Liver (tissue), 9 donors: Measurements from ENCODE around the gene PPP2CA. TPM values are rescaled to one million over a fixed set of nuclear protein-coding genes. Genes with fewer than 3 reads are reported as not detected.
"Not testable (repeated sequence)": the region's sequence is repeated elsewhere in the genome, so short reads cannot be mapped to it uniquely, and the experiment has no call there.

Experiments
- DNase-seq: peaks from one replicate; pipeline ENCODE4 v3.0.0-alpha.2; 2017; ENCODE audit warnings: low spot score
- H3K27ac ChIP-seq, 2 donors: one replicate each; pipeline ENCODE4 v1.7.0; 2013; ENCODE audit warnings: inconsistent platforms in 2 of 2, low read length in 2 of 2, control low read depth in 1 of 2, low read depth in 1 of 2, mild to moderate bottlenecking in 1 of 2
- H3K27me3 ChIP-seq, 4 donors: one replicate each; pipeline versions ENCODE4 v1.6.1 to v1.7.0; 2013; ENCODE audit warnings: low read length in 3 of 4, inconsistent platforms in 1 of 4, mild to moderate bottlenecking in 1 of 4, moderate library complexity in 1 of 4; ENCODE audit not compliant: control insufficient read depth in 4 of 4, insufficient read depth in 4 of 4
- H3K36me3 ChIP-seq, 4 donors: one replicate each; pipeline versions ENCODE4 v1.6.1 to v1.7.0; 2013; ENCODE audit warnings: low read length in 3 of 4, mild to moderate bottlenecking in 3 of 4, low read depth in 1 of 4, moderate library complexity in 1 of 4; ENCODE audit not compliant: control insufficient read depth in 4 of 4, insufficient read depth in 3 of 4
- H3K4me1 ChIP-seq, 4 donors: one replicate each; pipeline versions ENCODE4 v1.6.1 to v1.7.0; 2013; ENCODE audit warnings: low read length in 3 of 4, mild to moderate bottlenecking in 3 of 4, moderate library complexity in 1 of 4; ENCODE audit not compliant: control insufficient read depth in 4 of 4, insufficient read depth in 4 of 4
- H3K4me3 ChIP-seq, 3 donors: one replicate each; pipeline versions ENCODE4 v1.6.1 to v1.7.0; 2013; ENCODE audit warnings: low read length in 3 of 3, control low read depth in 1 of 3, low read depth in 1 of 3, mild to moderate bottlenecking in 1 of 3
- H3K9ac ChIP-seq, 2 donors: one replicate each; pipeline ENCODE4 v1.7.0; 2013; ENCODE audit warnings: low read length in 2 of 2, mild to moderate bottlenecking in 2 of 2, moderate library complexity in 2 of 2, control low read depth in 1 of 2, low read depth in 1 of 2
- H3K9me3 ChIP-seq, 4 donors: one replicate each; pipeline versions ENCODE4 v1.6.1 to v1.7.0; 2013; ENCODE audit warnings: low read length in 3 of 4; ENCODE audit not compliant: control insufficient read depth in 4 of 4
- ATF3 ChIP-seq: IDR thresholded peaks from 2 replicates; pipeline ENCODE4 v1.6.1; 2016; ENCODE audit warnings: antibody characterized with exemption
- CTCF ChIP-seq: fragments of 150-350 bp; IDR thresholded peaks from 2 replicates; pipeline ENCODE4 v1.5.1; 2017; ENCODE audit warnings: improper control_type of control experiment, low read depth, low read length; ENCODE audit not compliant: missing input control
- EGR1 ChIP-seq, 2 donors: IDR thresholded peaks; 2 replicates each; pipeline ENCODE4 v1.6.1; 2016 to 2018; ENCODE audit warnings: antibody characterized with exemption in 2 of 2, low read depth in 2 of 2
- FOXA1 ChIP-seq: IDR thresholded peaks from 2 replicates; pipeline ENCODE4 v1.6.1; 2016; ENCODE audit warnings: antibody characterized with exemption
- FOXA2 ChIP-seq: IDR thresholded peaks from 2 replicates; pipeline ENCODE4 v1.6.1; 2016; ENCODE audit warnings: antibody characterized with exemption
- GABPA ChIP-seq, 2 donors: IDR thresholded peaks in 1 of 2; conservative IDR thresholded peaks in 1 of 2; 2 replicates each; pipeline ENCODE4 v1.6.1; 2016; ENCODE audit warnings: antibody characterized with exemption in 2 of 2, mild to moderate bottlenecking in 1 of 2, moderate library complexity in 1 of 2
- HNF4G ChIP-seq: IDR thresholded peaks from 2 replicates; pipeline ENCODE4 v1.6.1; 2016; ENCODE audit warnings: antibody characterized with exemption
- JUND ChIP-seq, 2 donors: IDR thresholded peaks; 2 replicates each; pipeline ENCODE4 v1.6.1; 2016; ENCODE audit warnings: antibody characterized with exemption in 2 of 2
- MAX ChIP-seq: IDR thresholded peaks from 2 replicates; pipeline ENCODE4 v1.6.1; 2016; ENCODE audit warnings: antibody characterized with exemption
- NR2F2 ChIP-seq: IDR thresholded peaks from 2 replicates; pipeline ENCODE4 v1.6.1; 2016; ENCODE audit warnings: antibody characterized with exemption
- RAD21 ChIP-seq, 2 donors: IDR thresholded peaks; 2 replicates each; pipeline ENCODE4 v1.6.1; 2016; ENCODE audit warnings: antibody characterized with exemption in 2 of 2, mild to moderate bottlenecking in 2 of 2
- REST ChIP-seq: IDR thresholded peaks from 2 replicates; pipeline ENCODE4 v1.6.1; 2016; ENCODE audit warnings: antibody characterized with exemption, mild to moderate bottlenecking
- RXRA ChIP-seq, 2 donors: IDR thresholded peaks; 2 replicates each; pipeline ENCODE4 v1.6.1; 2017 to 2018; ENCODE audit warnings: antibody characterized with exemption in 2 of 2, mild to moderate bottlenecking in 1 of 2
- SP1 ChIP-seq: IDR thresholded peaks from 2 replicates; pipeline ENCODE4 v1.6.1; 2018; ENCODE audit warnings: antibody characterized with exemption, mild to moderate bottlenecking
- YY1 ChIP-seq: IDR thresholded peaks from 2 replicates; pipeline ENCODE4 v1.6.1; 2016; ENCODE audit warnings: antibody characterized with exemption, mild to moderate bottlenecking
- ZBTB33 ChIP-seq: IDR thresholded peaks from 2 replicates; pipeline ENCODE4 v1.6.1; 2016; ENCODE audit warnings: antibody characterized with exemption
- WGBS: extraction: QIAGEN DNeasy Blood & Tissue Kit; methylation state at CpG from one replicate; pipeline ENCODE4 v1.1.7; 2013; 5-methylcytosine and 5-hydroxymethylcytosine counted together
- polyA plus RNA-seq, 2 donors: library from polyadenylated mRNA; stranded (reverse) in 1 of 2; unstranded in 1 of 2; fragments of 200-250 nt in 1 of 2; fragments of >200 nt in 1 of 2; fragmentation: Nextera tagmentation in 1 of 2; extraction: Ambion mirVana in 1 of 2; gene quantifications; one replicate each; pipeline versions ENCODE4 v1.2.1 to v1.2.3, GENCODE V29; 2013 to 2015
- total RNA-seq, 2 donors: library from RNA; depleted of rRNA; stranded (reverse); fragments of >200 nt; gene quantifications; one replicate each; pipeline ENCODE4 v1.2.3, GENCODE V29; 2014
- donor health status: healthy.
- donor health status: healthy.
- donor health status: healthy.
- donor health status: healthy.
- donor health status: healthy.

The PPP2CA gene
- total and polyA plus RNA-seq, 4 donors, result 43.3 to 71.6 (median 55.1) TPM

GRCh38 chr5:134215757-134216156, 10.1 kb downstream of the PPP2CA start:
- TF ChIP-seq GABPA (IDR thresholded peaks at IDR 0.05 in 1 of 2, conservative IDR thresholded peaks at IDR 0.05 in 1 of 2), result no peak
- no peak for TF ChIP-seq NR2F2
- TF ChIP-seq FOXA2, result no peak
- no peak for TF ChIP-seq RXRA (IDR thresholded peaks at IDR 0.05)
- no peak for TF ChIP-seq YY1
- no peak for TF ChIP-seq ZBTB33
- no peak for TF ChIP-seq ATF3
- no peak for TF ChIP-seq RAD21 (IDR thresholded peaks at IDR 0.05)
- TF ChIP-seq EGR1 (IDR thresholded peaks at IDR 0.05; ENCODE audit: low read depth in 2 of 2), result no peak
- no peak for TF ChIP-seq JUND (IDR thresholded peaks at IDR 0.05)
- TF ChIP-seq CTCF, result no peak
- no peak for TF ChIP-seq SP1
- 84% methylated on average over 2 of the region's 2 CpGs for WGBS
- DNase-seq, result no peak
- Histone ChIP-seq H3K36me3 (no peaks in the 10 kb centered on the region), H3K27me3 (no peaks in the 10 kb centered on the region), H3K4me3 (no peak overlapping the region), H3K4me1 (peaks cover 7 to 16% (median 13%) of the 10 kb centered on the region in 4 donors), H3K27ac (no peak overlapping the region), H3K9me3 (no peaks in the 10 kb centered on the region), H3K9ac (no peak overlapping the region)

GRCh38 chr5:134211263-134212031, 14.4 kb downstream of the PPP2CA start:
- H3K4me1 ChIP-seq, result peaks cover 0 to 11% (median 5%) of the 10 kb centered on the region in 4 donors
- not testable (repeated sequence) for H3K27ac ChIP-seq, H3K27me3 ChIP-seq, H3K9ac ChIP-seq, H3K36me3 ChIP-seq, H3K4me3 ChIP-seq, H3K9me3 ChIP-seq, DNase-seq
- 96% methylated on average over 14 of the region's 14 CpGs for WGBS

GRCh38 chr5:134209477-134210245, 16.2 kb downstream of the PPP2CA start:
- Histone ChIP-seq H3K36me3 (peaks cover 0 to 6% (median 1%) of the 10 kb centered on the region in 4 donors), H3K4me1 (peaks cover 0 to 11% (median 4%) of the 10 kb centered on the region in 4 donors), H3K27me3 (no peaks in the 10 kb centered on the region), H3K9me3 (no peaks in the 10 kb centered on the region), H3K4me3 (no peak overlapping the region), H3K27ac (no peak overlapping the region), H3K9ac (no peak overlapping the region)
- 85% methylated on average over 14 of the region's 14 CpGs for WGBS
- DNase-seq, result no peak
- TF ChIP-seq NR2F2 (no peak), MAX (no peak), GABPA (IDR thresholded peaks at IDR 0.05 in 1 of 2, conservative IDR thresholded peaks at IDR 0.05 in 1 of 2) (no peak), RAD21 (IDR thresholded peaks at IDR 0.05) (no peak), EGR1 (IDR thresholded peaks at IDR 0.05; ENCODE audit: low read depth in 2 of 2) (no peak), JUND (IDR thresholded peaks at IDR 0.05) (no peak), RXRA (IDR thresholded peaks at IDR 0.05) (no peak), HNF4G (no peak), REST (no peak), FOXA1 (no peak)
